Esophagus muscularis mucosa (tissue), 4 donors: ENCODE results near the gene VSIG10.

ENCODE experiments used
- CTCF ChIP-seq, 3 experiments: fragments of 200-600 bp in 2 of 3; fragments of 450-650 bp in 1 of 3; sonication (generic) in 2 of 3; IDR thresholded peaks; one replicate each; pipeline ENCODE4 v1.5.1; 2017 to 2019; ENCODE audit warnings: antibody characterized with exemption in 3 of 3, mild to moderate bottlenecking in 2 of 3, moderate library complexity in 1 of 3
- EP300 ChIP-seq: sonication (generic); formaldehyde crosslinking; IDR thresholded peaks from one replicate; pipeline ENCODE4 v1.6.1; 2017; ENCODE audit warnings: antibody characterized with exemption
- POLR2A ChIP-seq: fragments of 450-650 bp; IDR thresholded peaks from one replicate; pipeline ENCODE4 v1.6.1; 2017; ENCODE audit warnings: antibody characterized with exemption, moderate library complexity, mild to moderate bottlenecking, low read depth

- no peak for TF ChIP-seq CTCF (IDR thresholded peaks at IDR 0.05)
- no peak for TF ChIP-seq EP300
- TF ChIP-seq POLR2A = no peak
Measured at GRCh38 chr12:118098401-118098800, 5.4 kb downstream of the VSIG10 start.
